Neural crest cell (in vitro differentiated cells): ENCODE data around the gene SLC39A9. TPM values are rescaled to one million over a fixed set of nuclear protein-coding genes. Genes with fewer than 3 reads are reported as not detected.
"Not testable (repeated sequence)": the region's sequence is repeated elsewhere in the genome, so short reads cannot be mapped to it uniquely, and the experiment has no call there.

Experiments
- DNase-seq: peaks from one replicate; pipeline ENCODE4 v3.0.0; 2021; ENCODE audit warnings: low read depth, mixed read lengths, low spot score
- H3K27ac Mint-ChIP-seq: one replicate; pipeline ENCODE4 v1.8.0; 2021; ENCODE audit warnings: mild to moderate bottlenecking, mixed read lengths; ENCODE audit not compliant: unreplicated experiment
- H3K27me3 Mint-ChIP-seq: 2 replicates; pipeline ENCODE4 v1.8.0; 2021; ENCODE audit warnings: low read depth, mild to moderate bottlenecking, mixed read lengths
- H3K36me3 Mint-ChIP-seq: 2 replicates; pipeline ENCODE4 v1.8.0; 2021; ENCODE audit warnings: low read depth, mild to moderate bottlenecking, mixed read lengths
- H3K4me1 Mint-ChIP-seq: 2 replicates; pipeline ENCODE4 v1.8.0; 2021; ENCODE audit warnings: mixed read lengths
- H3K4me3 Mint-ChIP-seq: one replicate; pipeline ENCODE4 v1.8.0; 2021; ENCODE audit warnings: mild to moderate bottlenecking, mixed read lengths
- H3K9me3 Mint-ChIP-seq: 2 replicates; pipeline ENCODE4 v1.8.0; 2021; ENCODE audit warnings: mixed read lengths
- CTCF ChIP-seq: fragments of 200-600 bp; sonication (generic); conservative IDR thresholded peaks from 2 replicates; pipeline ENCODE4 v1.5.0; 2021; ENCODE audit warnings: antibody characterized with exemption, mild to moderate bottlenecking
- total RNA-seq: library from RNA; stranded (reverse); gene quantifications from 2 replicates; pipeline ENCODE4 v1.2.1, GENCODE V29; 2021

Gene SLC39A9
- total RNA-seq, 1 donor from 2014 or later, result 53.4 TPM

- TF ChIP-seq CTCF, result no peak
- no peaks in the 10 kb centered on the region for H3K36me3 Mint-ChIP-seq
- no peak overlapping the region for H3K27ac Mint-ChIP-seq
- no peaks in the 10 kb centered on the region for H3K4me1 Mint-ChIP-seq
- no peak overlapping the region for H3K4me3 Mint-ChIP-seq
- DNase-seq, result no peak
- H3K27me3 Mint-ChIP-seq, result no peaks in the 10 kb centered on the region
- H3K9me3 Mint-ChIP-seq, result no peaks in the 10 kb centered on the region
Observed at GRCh38 chr14:69408331-69408960, 10.0 kb downstream of the SLC39A9 start.

DNA sequence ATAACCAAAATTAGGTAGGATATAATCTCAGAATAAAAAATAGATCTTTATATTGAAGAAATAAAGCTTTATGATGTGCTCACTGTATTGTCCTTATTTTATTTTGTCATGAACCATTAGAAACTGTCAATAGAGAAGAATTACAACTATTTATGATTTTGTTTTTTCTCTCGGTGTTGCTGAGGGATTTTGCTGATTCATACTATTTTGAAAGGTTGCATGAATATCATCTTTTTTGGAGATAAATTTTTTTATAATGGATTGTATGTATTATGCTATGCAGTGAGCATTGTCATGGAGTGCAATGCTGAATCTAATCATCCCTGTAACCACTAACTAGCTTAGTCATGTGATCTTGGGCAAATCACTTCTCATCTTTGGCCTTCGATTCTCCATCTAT is 15.0 kb downstream of the SLC39A9 start:
- TF ChIP-seq CTCF, result no peak
- Mint-ChIP-seq H3K27me3 (no peaks in the 10 kb centered on the region), H3K9me3 (peaks cover 5% of the 10 kb centered on the region), H3K4me1 (no peaks in the 10 kb centered on the region), H3K4me3 (no peak overlapping the region), H3K27ac (no peak overlapping the region), H3K36me3 (peaks cover 20% of the 10 kb centered on the region)
- no peak for DNase-seq

GRCh38 chr14:69416087-69416486 is 17.6 kb downstream of the SLC39A9 start:
- peaks cover 34% of the 10 kb centered on the region for H3K36me3 Mint-ChIP-seq
- not testable (repeated sequence) for H3K4me1 Mint-ChIP-seq, H3K27me3 Mint-ChIP-seq, H3K4me3 Mint-ChIP-seq, H3K27ac Mint-ChIP-seq, H3K9me3 Mint-ChIP-seq, DNase-seq

DNA sequence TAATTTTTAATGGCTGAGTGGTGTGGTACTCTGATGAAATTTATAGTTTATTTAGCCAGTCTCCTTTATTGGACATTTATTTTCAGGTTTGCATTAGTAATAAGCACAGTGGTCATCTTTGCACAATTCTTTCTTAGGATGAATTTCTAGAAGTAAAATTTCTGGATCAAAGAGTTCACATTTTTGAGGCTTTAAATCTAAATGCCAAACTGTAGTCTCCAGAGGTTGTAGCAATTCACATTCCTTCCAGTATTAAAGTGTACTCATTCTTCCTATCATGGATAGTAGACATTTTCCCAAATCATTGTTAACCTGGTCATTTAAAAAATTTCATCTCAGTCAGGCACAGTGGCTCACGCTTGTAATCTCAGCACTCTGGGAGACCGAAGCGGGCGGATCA is 24.8 kb downstream of the SLC39A9 start:
- Mint-ChIP-seq H3K27me3 (no peaks in the 10 kb centered on the region), H3K27ac (no peak overlapping the region), H3K4me3 (no peak overlapping the region), H3K9me3 (peaks cover 5% of the 10 kb centered on the region), H3K36me3 (peaks cover 29% of the 10 kb centered on the region), H3K4me1 (peaks cover 3% of the 10 kb centered on the region)
- DNase-seq, result no peak
- TF ChIP-seq CTCF, result no peak

- Mint-ChIP-seq H3K27me3 (no peaks in the 10 kb centered on the region), H3K4me3 (no peak overlapping the region), H3K36me3 (peaks cover 30% of the 10 kb centered on the region), H3K9me3 (no peaks in the 10 kb centered on the region), H3K27ac (no peak overlapping the region), H3K4me1 (no peaks in the 10 kb centered on the region)
- no peak for TF ChIP-seq CTCF
- no peak for DNase-seq
Observed at GRCh38 chr14:69424149-69424923, 25.8 kb downstream of the SLC39A9 start.

DNA sequence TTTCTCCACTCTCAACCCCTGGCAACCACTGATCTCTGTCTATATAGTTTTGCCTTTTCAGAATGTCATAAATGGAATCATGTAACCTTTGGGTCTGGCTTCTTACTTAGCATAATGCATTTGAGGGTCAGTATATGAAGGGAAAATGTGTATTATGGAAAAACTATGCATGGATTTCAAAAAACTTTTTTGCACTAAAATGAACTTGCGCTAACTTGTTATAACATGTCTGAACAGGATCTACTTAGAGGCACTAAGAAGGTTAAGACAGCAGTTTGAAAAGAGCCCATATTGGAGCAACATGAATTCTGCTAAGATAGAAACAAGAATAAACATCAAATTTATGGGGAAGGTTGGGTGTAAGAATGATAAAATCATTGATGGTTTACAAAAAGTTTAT is 29.1 kb downstream of the SLC39A9 start:
- no peaks in the 10 kb centered on the region for H3K27me3 Mint-ChIP-seq
- H3K36me3 Mint-ChIP-seq, result peaks cover 23% of the 10 kb centered on the region
- no peaks in the 10 kb centered on the region for H3K4me1 Mint-ChIP-seq
- TF ChIP-seq CTCF, result no peak
- no peak overlapping the region for H3K4me3 Mint-ChIP-seq
- H3K9me3 Mint-ChIP-seq, result peaks cover 4% of the 10 kb centered on the region
- DNase-seq, result no peak
- no peak overlapping the region for H3K27ac Mint-ChIP-seq
